Liver (tissue), 9 donors: ENCODE measurements around the gene ZDHHC8. TPM values are rescaled to one million over a fixed set of nuclear protein-coding genes. Genes with fewer than 3 reads are reported as not detected.

Experiments used
- DNase-seq: peaks from one replicate; pipeline ENCODE4 v3.0.0-alpha.2; 2017; ENCODE audit warnings: low spot score
- H3K27ac ChIP-seq, 2 donors: one replicate each; pipeline ENCODE4 v1.7.0; 2013; ENCODE audit warnings: inconsistent platforms in 2 of 2, low read length in 2 of 2, control low read depth in 1 of 2, low read depth in 1 of 2, mild to moderate bottlenecking in 1 of 2
- H3K27me3 ChIP-seq, 4 donors: one replicate each; pipeline versions ENCODE4 v1.6.1 to v1.7.0; 2013; ENCODE audit warnings: low read length in 3 of 4, inconsistent platforms in 1 of 4, mild to moderate bottlenecking in 1 of 4, moderate library complexity in 1 of 4; ENCODE audit not compliant: control insufficient read depth in 4 of 4, insufficient read depth in 4 of 4
- H3K36me3 ChIP-seq, 4 donors: one replicate each; pipeline versions ENCODE4 v1.6.1 to v1.7.0; 2013; ENCODE audit warnings: low read length in 3 of 4, mild to moderate bottlenecking in 3 of 4, low read depth in 1 of 4, moderate library complexity in 1 of 4; ENCODE audit not compliant: control insufficient read depth in 4 of 4, insufficient read depth in 3 of 4
- H3K4me1 ChIP-seq, 4 donors: one replicate each; pipeline versions ENCODE4 v1.6.1 to v1.7.0; 2013; ENCODE audit warnings: low read length in 3 of 4, mild to moderate bottlenecking in 3 of 4, moderate library complexity in 1 of 4; ENCODE audit not compliant: control insufficient read depth in 4 of 4, insufficient read depth in 4 of 4
- H3K4me3 ChIP-seq, 3 donors: one replicate each; pipeline versions ENCODE4 v1.6.1 to v1.7.0; 2013; ENCODE audit warnings: low read length in 3 of 3, control low read depth in 1 of 3, low read depth in 1 of 3, mild to moderate bottlenecking in 1 of 3
- H3K9ac ChIP-seq, 2 donors: one replicate each; pipeline ENCODE4 v1.7.0; 2013; ENCODE audit warnings: low read length in 2 of 2, mild to moderate bottlenecking in 2 of 2, moderate library complexity in 2 of 2, control low read depth in 1 of 2, low read depth in 1 of 2
- H3K9me3 ChIP-seq, 4 donors: one replicate each; pipeline versions ENCODE4 v1.6.1 to v1.7.0; 2013; ENCODE audit warnings: low read length in 3 of 4; ENCODE audit not compliant: control insufficient read depth in 4 of 4
- ATF3 ChIP-seq: IDR thresholded peaks from 2 replicates; pipeline ENCODE4 v1.6.1; 2016; ENCODE audit warnings: antibody characterized with exemption
- CTCF ChIP-seq: fragments of 150-350 bp; IDR thresholded peaks from 2 replicates; pipeline ENCODE4 v1.5.1; 2017; ENCODE audit warnings: improper control_type of control experiment, low read depth, low read length; ENCODE audit not compliant: missing input control
- EGR1 ChIP-seq, 2 donors: IDR thresholded peaks; 2 replicates each; pipeline ENCODE4 v1.6.1; 2016 to 2018; ENCODE audit warnings: antibody characterized with exemption in 2 of 2, low read depth in 2 of 2
- FOXA1 ChIP-seq: IDR thresholded peaks from 2 replicates; pipeline ENCODE4 v1.6.1; 2016; ENCODE audit warnings: antibody characterized with exemption
- FOXA2 ChIP-seq: IDR thresholded peaks from 2 replicates; pipeline ENCODE4 v1.6.1; 2016; ENCODE audit warnings: antibody characterized with exemption
- GABPA ChIP-seq, 2 donors: IDR thresholded peaks in 1 of 2; conservative IDR thresholded peaks in 1 of 2; 2 replicates each; pipeline ENCODE4 v1.6.1; 2016; ENCODE audit warnings: antibody characterized with exemption in 2 of 2, mild to moderate bottlenecking in 1 of 2, moderate library complexity in 1 of 2
- HNF4A ChIP-seq, 2 donors: conservative IDR thresholded peaks; 2 replicates each; pipeline ENCODE4 v1.6.1; 2016; ENCODE audit warnings: antibody characterized with exemption in 2 of 2, mild to moderate bottlenecking in 2 of 2
- RXRA ChIP-seq, 2 donors: IDR thresholded peaks; 2 replicates each; pipeline ENCODE4 v1.6.1; 2017 to 2018; ENCODE audit warnings: antibody characterized with exemption in 2 of 2, mild to moderate bottlenecking in 1 of 2
- SP1 ChIP-seq: IDR thresholded peaks from 2 replicates; pipeline ENCODE4 v1.6.1; 2018; ENCODE audit warnings: antibody characterized with exemption, mild to moderate bottlenecking
- TAF1 ChIP-seq: conservative IDR thresholded peaks from 2 replicates; pipeline ENCODE4 v1.6.1; 2016; ENCODE audit warnings: antibody characterized with exemption, mild to moderate bottlenecking
- YY1 ChIP-seq: IDR thresholded peaks from 2 replicates; pipeline ENCODE4 v1.6.1; 2016; ENCODE audit warnings: antibody characterized with exemption, mild to moderate bottlenecking
- WGBS: extraction: QIAGEN DNeasy Blood & Tissue Kit; methylation state at CpG from one replicate; pipeline ENCODE4 v1.1.7; 2013; 5-methylcytosine and 5-hydroxymethylcytosine counted together
- polyA plus RNA-seq, 2 donors: library from polyadenylated mRNA; stranded (reverse) in 1 of 2; unstranded in 1 of 2; fragments of 200-250 nt in 1 of 2; fragments of >200 nt in 1 of 2; fragmentation: Nextera tagmentation in 1 of 2; extraction: Ambion mirVana in 1 of 2; gene quantifications; one replicate each; pipeline versions ENCODE4 v1.2.1 to v1.2.3, GENCODE V29; 2013 to 2015
- total RNA-seq, 2 donors: library from RNA; depleted of rRNA; stranded (reverse); fragments of >200 nt; gene quantifications; one replicate each; pipeline ENCODE4 v1.2.3, GENCODE V29; 2014
- TF ChIP-seq, protein P1 (sequence below): IDR thresholded peaks from 2 replicates; pipeline ENCODE4 v1.6.1; 2016; ENCODE audit warnings: antibody characterized with exemption
- TF ChIP-seq, protein P2 (sequence below): IDR thresholded peaks from 2 replicates; pipeline ENCODE4 v1.6.1; 2016; ENCODE audit warnings: antibody characterized with exemption, mild to moderate bottlenecking
- donor health status: healthy.
- donor health status: healthy.
- donor health status: healthy.
- donor health status: healthy.
- donor health status: healthy.

The ZDHHC8 gene
- total and polyA plus RNA-seq, 4 donors = 2.9 to 11.8 (median 6.8) TPM

DNA sequence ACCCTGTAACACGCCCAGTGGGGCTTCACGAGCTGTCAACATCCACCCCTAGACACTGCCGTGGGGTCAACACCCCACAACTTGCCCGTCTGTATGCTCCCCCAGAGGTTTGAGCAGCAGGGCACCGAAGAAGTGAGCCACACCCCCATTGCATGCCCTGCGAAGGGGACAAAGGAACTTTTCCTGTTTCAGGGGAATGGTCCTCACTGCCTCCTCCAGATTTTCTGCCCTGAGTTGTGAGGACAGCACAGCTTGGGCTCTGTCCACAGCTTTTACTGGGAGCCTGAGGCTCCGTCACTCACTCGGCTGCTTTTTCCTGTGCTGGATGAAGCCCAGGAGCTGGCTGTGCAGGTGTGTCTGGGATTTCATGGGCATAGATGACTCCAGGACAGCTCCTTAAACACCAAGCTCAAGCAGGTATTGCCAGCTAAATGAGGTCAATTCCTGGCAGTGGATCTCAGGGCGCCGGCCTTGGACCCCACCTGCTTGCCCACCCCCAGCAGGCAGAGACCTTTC is 59.5 kb downstream of the ZDHHC8 start:
- Histone ChIP-seq H3K9me3 (no peaks in the 10 kb centered on the region), H3K27me3 (no peaks in the 10 kb centered on the region), H3K36me3 (no peaks in the 10 kb centered on the region), H3K9ac (no peak overlapping the region), H3K27ac (no peak overlapping the region), H3K4me1 (peaks cover 0 to 16% (median 12%) of the 10 kb centered on the region in 4 donors), H3K4me3 (no peak overlapping the region)
- 76% methylated on average over 10 of the region's 10 CpGs for WGBS
- no peak for TF ChIP-seq FOXA1
- no peak for TF ChIP-seq EGR1 (IDR thresholded peaks at IDR 0.05; ENCODE audit: low read depth in 2 of 2)
- TF ChIP-seq SP1 = no peak
- TF ChIP-seq RXRA (IDR thresholded peaks at IDR 0.05) = no peak
- no peak for TF ChIP-seq FOXA2
- no peak for DNase-seq

DNA sequence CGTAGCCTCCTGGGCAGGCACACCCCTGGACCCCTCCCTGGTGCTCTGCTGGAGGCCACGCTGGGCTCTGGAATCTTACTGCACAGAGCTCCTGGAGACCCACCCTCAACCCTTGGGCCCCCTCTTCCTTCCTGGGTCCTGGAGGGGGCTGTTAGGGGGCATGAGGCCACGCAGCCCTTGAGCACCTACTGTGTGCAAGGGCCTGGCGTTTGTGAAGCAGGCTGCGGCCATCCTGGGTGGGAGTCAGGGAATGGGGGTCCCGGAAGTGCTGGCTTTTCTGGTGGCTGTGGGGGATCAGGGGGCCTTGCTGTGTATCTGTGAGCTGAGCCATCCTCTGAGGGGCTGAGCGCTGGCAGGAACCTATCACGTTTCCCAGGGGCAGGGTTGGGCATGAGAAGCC is 60.2 kb downstream of the ZDHHC8 start:
- no peaks in the 10 kb centered on the region for H3K9me3 ChIP-seq
- H3K27ac ChIP-seq = no peak overlapping the region
- WGBS = 87% methylated on average over 8 of the region's 8 CpGs
- no peaks in the 10 kb centered on the region for H3K36me3 ChIP-seq
- TF ChIP-seq ATF3 (no peak), FOXA1 (no peak), EGR1 (IDR thresholded peaks at IDR 0.05; ENCODE audit: low read depth in 2 of 2) (no peak), FOXA2 (no peak)
- TF ChIP-seq, protein P1, sequence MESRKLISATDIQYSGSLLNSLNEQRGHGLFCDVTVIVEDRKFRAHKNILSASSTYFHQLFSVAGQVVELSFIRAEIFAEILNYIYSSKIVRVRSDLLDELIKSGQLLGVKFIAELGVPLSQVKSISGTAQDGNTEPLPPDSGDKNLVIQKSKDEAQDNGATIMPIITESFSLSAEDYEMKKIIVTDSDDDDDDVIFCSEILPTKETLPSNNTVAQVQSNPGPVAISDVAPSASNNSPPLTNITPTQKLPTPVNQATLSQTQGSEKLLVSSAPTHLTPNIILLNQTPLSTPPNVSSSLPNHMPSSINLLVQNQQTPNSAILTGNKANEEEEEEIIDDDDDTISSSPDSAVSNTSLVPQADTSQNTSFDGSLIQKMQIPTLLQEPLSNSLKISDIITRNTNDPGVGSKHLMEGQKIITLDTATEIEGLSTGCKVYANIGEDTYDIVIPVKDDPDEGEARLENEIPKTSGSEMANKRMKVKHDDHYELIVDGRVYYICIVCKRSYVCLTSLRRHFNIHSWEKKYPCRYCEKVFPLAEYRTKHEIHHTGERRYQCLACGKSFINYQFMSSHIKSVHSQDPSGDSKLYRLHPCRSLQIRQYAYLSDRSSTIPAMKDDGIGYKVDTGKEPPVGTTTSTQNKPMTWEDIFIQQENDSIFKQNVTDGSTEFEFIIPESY = no peak
- H3K4me3 ChIP-seq = no peak overlapping the region
- H3K9ac ChIP-seq = no peak overlapping the region
- H3K27me3 ChIP-seq = no peaks in the 10 kb centered on the region
- no peak for DNase-seq
- peaks cover 0 to 15% (median 12%) of the 10 kb centered on the region in 4 donors for H3K4me1 ChIP-seq

GRCh38 chr22:20192293-20192971 is 60.8 kb downstream of the ZDHHC8 start:
- no peaks in the 10 kb centered on the region for H3K9me3 ChIP-seq
- no peaks in the 10 kb centered on the region for H3K27me3 ChIP-seq
- H3K4me1 ChIP-seq = peaks cover under 1 to 11% (median 6%) of the 10 kb centered on the region in 4 donors
- H3K4me3 ChIP-seq = no peak overlapping the region
- 92% methylated on average over 10 of the region's 10 CpGs for WGBS
- TF ChIP-seq GABPA (IDR thresholded peaks at IDR 0.05 in 1 of 2, conservative IDR thresholded peaks at IDR 0.05 in 1 of 2) (no peak), HNF4A (conservative IDR thresholded peaks at IDR 0.05) (no peak), CTCF (no peak), TAF1 (no peak), EGR1 (IDR thresholded peaks at IDR 0.05; ENCODE audit: low read depth in 2 of 2) (no peak), SP1 (no peak), YY1 (no peak)
- TF ChIP-seq, protein P2, sequence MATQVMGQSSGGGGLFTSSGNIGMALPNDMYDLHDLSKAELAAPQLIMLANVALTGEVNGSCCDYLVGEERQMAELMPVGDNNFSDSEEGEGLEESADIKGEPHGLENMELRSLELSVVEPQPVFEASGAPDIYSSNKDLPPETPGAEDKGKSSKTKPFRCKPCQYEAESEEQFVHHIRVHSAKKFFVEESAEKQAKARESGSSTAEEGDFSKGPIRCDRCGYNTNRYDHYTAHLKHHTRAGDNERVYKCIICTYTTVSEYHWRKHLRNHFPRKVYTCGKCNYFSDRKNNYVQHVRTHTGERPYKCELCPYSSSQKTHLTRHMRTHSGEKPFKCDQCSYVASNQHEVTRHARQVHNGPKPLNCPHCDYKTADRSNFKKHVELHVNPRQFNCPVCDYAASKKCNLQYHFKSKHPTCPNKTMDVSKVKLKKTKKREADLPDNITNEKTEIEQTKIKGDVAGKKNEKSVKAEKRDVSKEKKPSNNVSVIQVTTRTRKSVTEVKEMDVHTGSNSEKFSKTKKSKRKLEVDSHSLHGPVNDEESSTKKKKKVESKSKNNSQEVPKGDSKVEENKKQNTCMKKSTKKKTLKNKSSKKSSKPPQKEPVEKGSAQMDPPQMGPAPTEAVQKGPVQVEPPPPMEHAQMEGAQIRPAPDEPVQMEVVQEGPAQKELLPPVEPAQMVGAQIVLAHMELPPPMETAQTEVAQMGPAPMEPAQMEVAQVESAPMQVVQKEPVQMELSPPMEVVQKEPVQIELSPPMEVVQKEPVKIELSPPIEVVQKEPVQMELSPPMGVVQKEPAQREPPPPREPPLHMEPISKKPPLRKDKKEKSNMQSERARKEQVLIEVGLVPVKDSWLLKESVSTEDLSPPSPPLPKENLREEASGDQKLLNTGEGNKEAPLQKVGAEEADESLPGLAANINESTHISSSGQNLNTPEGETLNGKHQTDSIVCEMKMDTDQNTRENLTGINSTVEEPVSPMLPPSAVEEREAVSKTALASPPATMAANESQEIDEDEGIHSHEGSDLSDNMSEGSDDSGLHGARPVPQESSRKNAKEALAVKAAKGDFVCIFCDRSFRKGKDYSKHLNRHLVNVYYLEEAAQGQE = no peak
- H3K36me3 ChIP-seq = no peaks in the 10 kb centered on the region
- H3K9ac ChIP-seq = no peak overlapping the region
- no peak overlapping the region for H3K27ac ChIP-seq
- no peak for DNase-seq
